HUES48 (cell line): ENCODE data around the gene RCC2.

ENCODE experiments used
- H3K27ac ChIP-seq: one replicate; pipeline ENCODE4 v1.7.0; 2013; ENCODE audit warnings: low read depth, low read length, inconsistent platforms
- H3K27me3 ChIP-seq: 2 replicates; pipeline ENCODE4 v1.6.1; 2013; ENCODE audit warnings: mild to moderate bottlenecking, low read length; ENCODE audit not compliant: control insufficient read depth, insufficient read depth
- H3K36me3 ChIP-seq: 2 replicates; pipeline ENCODE4 v1.6.1; 2013; ENCODE audit warnings: low read length; ENCODE audit not compliant: control insufficient read depth, insufficient read depth
- H3K4me1 ChIP-seq: 2 replicates; pipeline ENCODE4 v1.6.1; 2013; ENCODE audit warnings: mild to moderate bottlenecking, low read length; ENCODE audit not compliant: control insufficient read depth, insufficient read depth
- H3K4me3 ChIP-seq: 2 replicates; pipeline ENCODE4 v1.5.1; 2013; ENCODE audit warnings: mild to moderate bottlenecking, low read depth, low read length
- H3K9ac ChIP-seq: 2 replicates; pipeline ENCODE4 v1.6.1; 2013; ENCODE audit warnings: mild to moderate bottlenecking, low read depth, low read length, moderate library complexity
- H3K9me3 ChIP-seq: 2 replicates; pipeline ENCODE4 v1.6.1; 2013; ENCODE audit warnings: low read length; ENCODE audit not compliant: control insufficient read depth, insufficient read depth

RCC2 gene

DNA sequence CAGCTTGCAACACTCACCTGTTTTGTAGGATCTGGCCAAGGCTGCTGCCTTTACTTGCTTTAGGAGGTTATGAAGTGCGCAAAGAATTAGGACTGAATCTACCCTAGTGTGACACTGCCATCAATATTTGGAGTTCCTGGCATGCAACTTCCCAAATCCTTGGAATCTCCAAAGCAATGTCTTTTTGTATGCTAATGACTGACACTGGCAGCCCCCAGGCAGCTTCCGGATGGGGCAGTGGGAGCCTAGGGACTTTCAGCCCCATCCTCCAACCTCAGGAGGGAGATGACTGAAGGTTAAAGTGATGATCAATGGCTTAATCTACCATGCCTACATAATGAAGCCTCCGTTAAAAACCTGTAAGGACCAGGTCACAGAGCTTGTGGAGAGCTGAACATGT lies 5.5 kb downstream of the RCC2 start:
- Histone ChIP-seq H3K9ac (no peak overlapping the region), H3K27me3 (no peaks in the 10 kb centered on the region), H3K9me3 (no peaks in the 10 kb centered on the region), H3K27ac (peak overlapping the region; percentile 92), H3K4me1 (peaks cover 60% of the 10 kb centered on the region), H3K36me3 (peaks cover 67% of the 10 kb centered on the region), H3K4me3 (peak overlapping the region; percentile 31)

GRCh38 chr1:17433261-17433660 lies 6.2 kb downstream of the RCC2 start:
- Histone ChIP-seq H3K27ac (peak overlapping the region; percentile 92), H3K9me3 (no peaks in the 10 kb centered on the region), H3K27me3 (no peaks in the 10 kb centered on the region), H3K4me3 (0 out of 2 replicates have a peak overlapping the region, but pooled peaks have one; percentile 31), H3K4me1 (peaks cover 65% of the 10 kb centered on the region), H3K36me3 (peaks cover 75% of the 10 kb centered on the region), H3K9ac (no peak overlapping the region)

DNA sequence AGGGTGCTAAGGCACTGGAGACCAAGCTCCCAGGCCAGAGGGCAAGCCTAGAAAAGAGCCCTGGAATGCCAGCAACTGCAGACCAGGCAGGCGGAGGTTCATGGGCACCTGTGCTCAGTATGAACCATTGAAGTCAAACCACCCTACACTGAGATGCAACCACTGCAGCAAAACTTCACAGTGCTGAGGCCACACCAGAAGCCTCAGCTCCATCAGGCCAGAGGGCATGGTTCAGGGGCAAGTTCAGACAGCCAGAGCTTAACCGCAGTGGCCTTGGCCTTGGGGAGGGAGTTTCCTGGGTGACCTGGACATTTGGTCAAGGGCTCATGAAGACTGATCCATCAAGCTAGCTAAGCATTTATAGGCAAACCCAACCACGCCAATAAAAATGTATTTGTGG lies 7.1 kb downstream of the RCC2 start:
- Histone ChIP-seq H3K27ac (no peak overlapping the region), H3K36me3 (peaks cover 83% of the 10 kb centered on the region), H3K4me1 (peaks cover 68% of the 10 kb centered on the region), H3K4me3 (no peak overlapping the region), H3K9me3 (no peaks in the 10 kb centered on the region), H3K9ac (no peak overlapping the region), H3K27me3 (no peaks in the 10 kb centered on the region)

GRCh38 chr1:17429183-17429582 lies 10.3 kb downstream of the RCC2 start:
- no peaks in the 10 kb centered on the region for H3K27me3 ChIP-seq
- no peak overlapping the region for H3K27ac ChIP-seq
- H3K9ac ChIP-seq = no peak overlapping the region
- H3K9me3 ChIP-seq = no peaks in the 10 kb centered on the region
- H3K4me3 ChIP-seq = no peak overlapping the region
- H3K36me3 ChIP-seq = peaks cover 86% of the 10 kb centered on the region
- H3K4me1 ChIP-seq = peaks cover 38% of the 10 kb centered on the region

- Histone ChIP-seq H3K36me3 (peaks cover 88% of the 10 kb centered on the region), H3K9me3 (no peaks in the 10 kb centered on the region), H3K4me1 (peaks cover 27% of the 10 kb centered on the region), H3K4me3 (no peak overlapping the region), H3K9ac (no peak overlapping the region), H3K27me3 (no peaks in the 10 kb centered on the region), H3K27ac (peak overlapping the region; percentile 49)
These were observed 11.5 kb downstream of the RCC2 start for GRCh38 chr1:17427696-17428660.

GRCh38 chr1:17425806-17426600 lies 13.5 kb downstream of the RCC2 start:
- Histone ChIP-seq H3K36me3 (peaks cover 91% of the 10 kb centered on the region), H3K4me1 (peaks cover 20% of the 10 kb centered on the region), H3K4me3 (no peak overlapping the region), H3K27me3 (no peaks in the 10 kb centered on the region), H3K27ac (no peak overlapping the region), H3K9ac (no peak overlapping the region), H3K9me3 (no peaks in the 10 kb centered on the region)

DNA sequence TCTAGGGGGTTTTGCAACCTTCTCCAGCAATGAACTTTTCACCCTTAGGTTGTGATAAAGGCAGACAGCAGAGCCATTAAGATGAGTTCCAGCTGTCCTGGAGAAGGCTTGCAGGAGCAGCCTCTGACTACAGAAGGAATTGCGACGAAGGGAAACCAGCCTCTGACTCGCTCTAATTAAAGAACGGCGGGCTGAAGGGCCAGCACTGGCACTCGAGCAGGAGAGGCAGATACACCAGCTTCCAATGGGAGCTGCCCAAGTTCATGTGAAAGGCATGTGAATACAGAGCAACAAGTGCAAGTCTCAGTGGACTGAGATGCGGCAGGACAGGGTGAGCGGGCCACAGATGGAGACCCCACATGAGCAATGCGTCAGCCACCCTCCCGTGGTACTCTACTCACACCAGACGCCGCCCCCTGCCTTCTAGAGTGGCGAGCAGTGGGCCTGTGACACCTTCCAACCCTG lies 15.7 kb downstream of the RCC2 start:
- Histone ChIP-seq H3K27ac (no peak overlapping the region), H3K36me3 (peaks cover 98% of the 10 kb centered on the region), H3K4me3 (no peak overlapping the region), H3K9me3 (no peaks in the 10 kb centered on the region), H3K4me1 (peaks cover 7% of the 10 kb centered on the region), H3K27me3 (no peaks in the 10 kb centered on the region), H3K9ac (no peak overlapping the region)

- Histone ChIP-seq H3K4me1 (no peaks in the 10 kb centered on the region), H3K27me3 (no peaks in the 10 kb centered on the region), H3K36me3 (peaks cover 98% of the 10 kb centered on the region), H3K9ac (no peak overlapping the region), H3K4me3 (no peak overlapping the region), H3K27ac (no peak overlapping the region), H3K9me3 (no peaks in the 10 kb centered on the region)
These were observed 17.0 kb downstream of the RCC2 start for GRCh38 chr1:17422461-17422860.

GRCh38 chr1:17420391-17420918 lies 19.0 kb downstream of the RCC2 start:
- Histone ChIP-seq H3K27me3 (no peaks in the 10 kb centered on the region), H3K4me3 (no peak overlapping the region), H3K27ac (no peak overlapping the region), H3K4me1 (no peaks in the 10 kb centered on the region), H3K9me3 (no peaks in the 10 kb centered on the region), H3K9ac (no peak overlapping the region), H3K36me3 (peaks cover 96% of the 10 kb centered on the region)

- Histone ChIP-seq H3K36me3 (peaks cover 96% of the 10 kb centered on the region), H3K4me1 (no peaks in the 10 kb centered on the region), H3K4me3 (no peak overlapping the region), H3K27me3 (no peaks in the 10 kb centered on the region), H3K27ac (no peak overlapping the region), H3K9ac (no peak overlapping the region), H3K9me3 (no peaks in the 10 kb centered on the region)
These were observed 19.7 kb downstream of the RCC2 start for GRCh38 chr1:17419626-17420328.
